PFSK-1 (cell line): Measurements from ENCODE around the gene PROSER2.

Source experiments
- FOXP2 ChIP-seq: optimal IDR thresholded peaks from 2 replicates; pipeline ENCODE3; 2011; ENCODE audit warnings: borderline replicate concordance, control low read depth, inconsistent platforms; ENCODE audit not compliant: insufficient read depth; ENCODE audit errors: extremely low read length, extremely low read depth
- POLR2AphosphoS5 ChIP-seq: IDR thresholded peaks from 2 replicates; pipeline ENCODE4 v1.6.1; 2012; ENCODE audit warnings: low read depth, mild to moderate bottlenecking, control low read depth, low read length, moderate library complexity
- SIN3A ChIP-seq: IDR thresholded peaks from 2 replicates; pipeline ENCODE4 v1.6.1; 2012; ENCODE audit warnings: mild to moderate bottlenecking, low read length, moderate library complexity, borderline replicate concordance; ENCODE audit not compliant: insufficient read depth
- TAF1 ChIP-seq: IDR thresholded peaks from 2 replicates; pipeline ENCODE4 v1.6.1; 2012; ENCODE audit warnings: low read length, control low read depth, borderline replicate concordance; ENCODE audit not compliant: insufficient read depth
- TF ChIP-seq, protein P1 (sequence below), 2 experiments: IDR thresholded peaks; 2 replicates each; pipeline versions ENCODE4 v1.6.1 to v1.8.0; 2011 to 2012; ENCODE audit warnings: low read depth in 2 of 2, low read length in 2 of 2, control low read depth in 1 of 2, inconsistent platforms in 1 of 2, mild to moderate bottlenecking in 1 of 2, moderate library complexity in 1 of 2; ENCODE audit not compliant: insufficient read depth in 1 of 2

PROSER2 gene

DNA sequence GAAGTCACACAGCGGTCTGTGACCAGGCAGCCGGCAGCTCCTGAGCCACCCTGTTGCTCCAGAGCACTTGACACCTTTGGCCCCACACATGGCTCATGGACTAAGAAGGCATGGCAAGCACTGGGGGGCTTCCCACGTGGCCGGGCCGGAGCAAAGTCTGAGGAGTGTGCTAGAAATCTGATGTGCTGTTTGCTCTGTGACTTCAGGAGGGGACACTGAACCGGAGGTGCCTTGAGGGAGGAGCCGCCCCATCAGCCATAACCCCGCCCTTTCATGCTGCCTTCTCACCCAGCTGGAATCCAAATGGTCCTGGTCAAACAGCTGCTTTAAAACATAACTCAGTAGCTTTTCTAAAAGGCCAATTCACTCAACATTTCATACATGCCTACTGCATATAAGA lies 33.5 kb downstream of the PROSER2 start:
- TF ChIP-seq, protein P1, sequence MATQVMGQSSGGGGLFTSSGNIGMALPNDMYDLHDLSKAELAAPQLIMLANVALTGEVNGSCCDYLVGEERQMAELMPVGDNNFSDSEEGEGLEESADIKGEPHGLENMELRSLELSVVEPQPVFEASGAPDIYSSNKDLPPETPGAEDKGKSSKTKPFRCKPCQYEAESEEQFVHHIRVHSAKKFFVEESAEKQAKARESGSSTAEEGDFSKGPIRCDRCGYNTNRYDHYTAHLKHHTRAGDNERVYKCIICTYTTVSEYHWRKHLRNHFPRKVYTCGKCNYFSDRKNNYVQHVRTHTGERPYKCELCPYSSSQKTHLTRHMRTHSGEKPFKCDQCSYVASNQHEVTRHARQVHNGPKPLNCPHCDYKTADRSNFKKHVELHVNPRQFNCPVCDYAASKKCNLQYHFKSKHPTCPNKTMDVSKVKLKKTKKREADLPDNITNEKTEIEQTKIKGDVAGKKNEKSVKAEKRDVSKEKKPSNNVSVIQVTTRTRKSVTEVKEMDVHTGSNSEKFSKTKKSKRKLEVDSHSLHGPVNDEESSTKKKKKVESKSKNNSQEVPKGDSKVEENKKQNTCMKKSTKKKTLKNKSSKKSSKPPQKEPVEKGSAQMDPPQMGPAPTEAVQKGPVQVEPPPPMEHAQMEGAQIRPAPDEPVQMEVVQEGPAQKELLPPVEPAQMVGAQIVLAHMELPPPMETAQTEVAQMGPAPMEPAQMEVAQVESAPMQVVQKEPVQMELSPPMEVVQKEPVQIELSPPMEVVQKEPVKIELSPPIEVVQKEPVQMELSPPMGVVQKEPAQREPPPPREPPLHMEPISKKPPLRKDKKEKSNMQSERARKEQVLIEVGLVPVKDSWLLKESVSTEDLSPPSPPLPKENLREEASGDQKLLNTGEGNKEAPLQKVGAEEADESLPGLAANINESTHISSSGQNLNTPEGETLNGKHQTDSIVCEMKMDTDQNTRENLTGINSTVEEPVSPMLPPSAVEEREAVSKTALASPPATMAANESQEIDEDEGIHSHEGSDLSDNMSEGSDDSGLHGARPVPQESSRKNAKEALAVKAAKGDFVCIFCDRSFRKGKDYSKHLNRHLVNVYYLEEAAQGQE (IDR thresholded peaks at IDR 0.05; ENCODE audit: insufficient read depth in 1 of 2, low read depth in 2 of 2, low read length in 2 of 2) = no peak
- TF ChIP-seq FOXP2 (no peak), SIN3A (no peak), TAF1 (no peak), POLR2AphosphoS5 (no peak)

DNA sequence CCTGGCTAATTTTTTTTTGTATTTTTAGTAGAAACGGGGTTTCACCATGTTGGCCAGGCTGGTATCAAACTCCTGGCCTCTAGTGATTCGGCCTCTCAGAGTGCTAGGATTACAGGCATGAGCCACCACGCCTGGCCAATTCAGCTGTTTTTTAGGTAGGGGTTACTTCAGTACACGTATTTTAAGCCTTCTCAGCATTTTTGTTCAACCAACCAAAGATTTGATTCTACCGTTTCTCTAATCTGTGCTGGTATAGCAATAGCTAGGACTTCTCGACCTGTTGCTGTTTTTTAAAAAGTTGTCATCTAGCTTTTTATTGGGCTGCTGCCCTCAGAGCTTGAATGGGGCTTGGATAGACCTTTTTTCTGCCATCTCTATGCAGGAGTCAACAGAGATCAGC lies 34.9 kb downstream of the PROSER2 start:
- no peak for TF ChIP-seq TAF1
- TF ChIP-seq FOXP2 = no peak
- TF ChIP-seq POLR2AphosphoS5 = no peak
- TF ChIP-seq SIN3A = no peak
- TF ChIP-seq, protein P1 (IDR thresholded peaks at IDR 0.05; ENCODE audit: insufficient read depth in 1 of 2, low read depth in 2 of 2, low read length in 2 of 2) = no peak

DNA sequence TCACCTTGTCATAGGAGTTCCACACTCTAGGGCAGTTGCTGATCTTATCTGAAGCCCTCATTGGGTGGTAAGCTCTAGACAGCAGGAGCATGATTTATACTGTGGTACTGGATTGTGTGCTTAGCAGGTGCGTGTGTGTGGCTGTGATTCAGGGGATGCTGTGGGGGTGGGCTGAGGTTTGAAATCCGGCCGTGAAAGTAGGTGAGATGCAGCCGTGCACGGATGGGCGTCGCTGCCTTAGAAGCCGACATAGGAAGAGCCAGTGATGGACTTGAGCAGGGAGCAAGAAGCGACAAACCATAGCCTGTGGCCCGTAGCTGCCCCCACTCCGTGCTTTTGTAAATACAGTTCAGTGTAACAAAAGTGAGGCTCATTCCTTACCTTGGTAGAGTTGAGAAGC lies 38.2 kb downstream of the PROSER2 start:
- TF ChIP-seq, protein P1 (IDR thresholded peaks at IDR 0.05; ENCODE audit: insufficient read depth in 1 of 2, low read depth in 2 of 2, low read length in 2 of 2) = no peak
- TF ChIP-seq SIN3A = no peak

DNA sequence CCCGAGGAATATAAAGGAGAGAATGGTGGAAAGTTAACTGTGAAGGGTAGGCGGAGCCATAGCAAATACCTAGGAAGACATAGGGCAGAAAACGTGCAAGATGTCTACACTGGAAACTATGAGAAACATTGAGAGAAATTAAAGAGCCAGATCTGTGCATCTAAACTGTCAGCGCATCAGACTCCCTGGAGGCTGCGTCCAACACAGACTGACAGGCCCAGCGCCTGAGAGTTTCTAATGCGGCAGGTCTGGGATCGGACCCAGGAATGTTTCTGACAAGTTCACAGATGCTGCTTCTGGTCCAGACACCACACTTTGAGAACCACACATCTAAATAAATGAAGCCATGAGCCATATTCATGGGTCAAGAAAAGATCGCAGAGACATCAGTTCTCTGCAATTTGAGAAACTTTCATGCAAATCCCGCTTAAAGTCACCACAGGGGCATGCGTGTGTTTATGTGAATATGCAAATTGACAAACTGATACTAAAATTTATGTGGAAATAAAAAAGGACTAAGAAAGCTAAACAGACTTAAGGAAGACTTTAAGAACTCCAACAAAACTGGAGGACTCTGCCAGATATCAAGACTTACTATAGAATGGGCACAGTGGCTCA lies 38.8 kb downstream of the PROSER2 start:
- TF ChIP-seq TAF1 (no peak), SIN3A (no peak), POLR2AphosphoS5 (no peak)

DNA sequence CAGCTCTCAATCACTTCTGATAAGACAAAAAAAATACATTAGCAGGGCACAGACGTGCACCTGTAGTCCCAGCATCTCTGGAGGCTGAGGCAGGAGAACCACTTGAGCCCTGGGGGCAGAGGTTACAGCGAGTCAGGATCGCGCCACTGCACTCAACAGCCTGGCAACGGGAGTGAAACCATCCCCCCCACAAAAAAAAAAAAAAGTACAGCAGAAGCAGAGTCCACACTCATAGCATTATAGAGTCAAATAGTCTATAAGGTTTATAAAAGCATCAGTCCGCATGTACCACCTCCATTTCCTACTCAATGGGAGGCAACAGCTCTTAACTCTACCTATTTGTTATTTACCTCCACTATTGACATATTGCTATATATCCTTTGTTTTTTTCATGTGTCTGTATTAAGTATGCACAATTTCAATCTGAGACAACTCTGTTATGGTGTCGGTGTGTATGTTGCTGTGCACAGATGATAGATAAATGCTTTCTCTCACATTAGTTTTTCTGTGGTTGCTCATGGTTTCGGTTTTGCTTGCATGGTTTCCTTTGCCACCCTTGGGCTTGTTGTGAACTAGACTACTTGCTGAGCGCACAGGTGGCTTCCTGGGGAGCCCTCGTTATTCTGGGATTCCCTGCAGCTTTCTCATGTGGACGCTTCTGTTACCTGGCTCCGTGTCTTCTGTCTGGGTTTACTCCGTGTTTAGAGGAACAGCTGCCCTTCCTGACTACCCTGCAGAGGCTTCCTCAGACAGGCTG lies 40.4 kb downstream of the PROSER2 start:
- TF ChIP-seq FOXP2 (no peak), TAF1 (no peak), POLR2AphosphoS5 (no peak)
- TF ChIP-seq, protein P1 (IDR thresholded peaks at IDR 0.05; ENCODE audit: insufficient read depth in 1 of 2, low read depth in 2 of 2, low read length in 2 of 2) = no peak
